A549 treated with dexamethasone at 1 μM for 4 hours (cell line): ENCODE measurements around the gene LLPH. TPM values are rescaled to one million over a fixed set of nuclear protein-coding genes. Genes with fewer than 3 reads are reported as not detected.

Experiments
- total RNA-seq: library from RNA; stranded (reverse); fragments of 200-300 nt; extraction: Qiagen RNA extraction; gene quantifications from 5 replicates; pipeline ENCODE4 v1.2.3, GENCODE V29; 2022

Gene LLPH
- total RNA-seq: 58.7 to 67.4 TPM (median 61.8 TPM) in 5 replicates

GRCh38 chr12:66130267-66131066 is at the start of gene LLPH:
LLPH (minus strand) TSS chr12:66130750; CDS start chr12:66129106, 1,644 bp downstream.

GRCh38 chr12:66169221-66170170 is 38.9 kb upstream of the LLPH start, which contains the start of gene TMBIM4:
TMBIM4 (minus strand) TSS chr12:66169996; CDS start chr12:66169951, 45 bp downstream.

Other genes starting within 250 kb of the LLPH start
- gene TMBIM4, start 39.2 kb upstream of the LLPH start, total RNA-seq: 48.9 to 58.8 TPM (median 53.1 TPM) in 5 replicates
- gene IRAK3, start 58.5 kb upstream of the LLPH start, total RNA-seq: 1.3 to 1.9 TPM (median 1.5 TPM) in 5 replicates
- gene HELB, start 171.7 kb upstream of the LLPH start, total RNA-seq: 0.83 to 1.7 TPM (median 1.4 TPM) in 5 replicates